NCI-H2196 treated with DMSO at 0.1 percent for 48 hours (cell line): ENCODE results near the gene ODAD3.
"Not testable (repeated sequence)": the region's sequence is repeated elsewhere in the genome, so short reads cannot be mapped to it uniquely, and the experiment has no call there.

ENCODE experiments used
- DNase-seq: peaks from one replicate; lab custom pipeline; 2025; ENCODE audit not compliant: unreplicated experiment; lab: John Stamatoyannopoulos, UW

The ODAD3 gene

DNA sequence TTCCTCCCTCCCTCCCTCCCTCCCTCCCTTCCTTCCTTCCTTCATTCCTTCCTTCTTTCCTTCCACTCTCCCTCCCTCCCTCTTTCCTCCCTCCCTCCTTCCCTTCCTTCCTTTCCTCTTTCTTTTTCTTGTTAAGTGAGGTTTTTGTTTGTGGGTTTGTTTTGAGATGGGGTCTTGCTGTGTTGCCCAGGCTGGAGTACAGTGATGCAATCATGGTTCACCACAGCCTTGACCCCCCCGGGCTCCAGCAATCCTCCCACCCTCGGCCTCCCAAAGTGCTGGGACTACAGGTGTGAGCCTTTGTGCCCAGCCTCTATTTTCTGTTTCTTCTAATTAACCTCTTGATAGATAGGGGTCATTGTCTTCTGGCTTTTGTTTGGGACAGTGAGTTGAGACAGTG, 26.5 kb upstream of the ODAD3 start:
- no peak for DNase-seq

- no peak for DNase-seq
These were observed 25.3 kb upstream of the ODAD3 start for GRCh38 chr19:11460207-11460606.

- not testable (repeated sequence) for DNase-seq
These were observed 24.0 kb upstream of the ODAD3 start for GRCh38 chr19:11458912-11459311.

DNA sequence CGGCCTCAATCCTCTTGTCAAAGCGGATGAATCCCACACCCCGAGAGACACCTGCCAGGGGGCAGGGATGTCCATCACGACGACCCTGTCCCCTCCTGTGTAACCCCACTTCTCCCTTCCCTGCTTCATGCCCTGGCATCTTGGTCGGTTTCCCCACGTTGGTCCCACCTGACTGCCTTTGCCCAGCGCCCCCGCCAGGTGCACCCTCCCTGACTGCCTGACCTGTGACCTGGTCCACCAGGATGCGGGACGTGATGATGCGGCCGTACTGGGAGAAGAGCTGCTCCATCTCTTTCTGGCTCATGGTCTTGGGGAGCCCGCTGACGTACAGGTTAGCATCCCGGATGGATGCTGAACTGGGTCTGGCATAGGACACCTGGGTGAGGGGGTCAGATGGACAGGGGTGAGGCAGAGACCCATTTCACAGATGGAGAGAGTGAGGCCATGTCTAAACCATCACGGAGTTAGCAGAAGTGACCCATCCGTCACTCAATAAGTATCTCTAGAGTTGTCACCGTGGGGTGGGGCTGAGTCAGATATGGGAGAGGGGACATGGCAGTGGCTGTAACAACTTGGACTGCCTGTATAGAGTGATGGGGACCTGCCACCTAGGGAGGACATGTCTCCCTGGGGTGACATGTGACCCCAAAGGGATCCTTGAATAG, 23.4 kb upstream of the ODAD3 start:
- no peak for DNase-seq

- no peak for DNase-seq
These were observed 22.9 kb upstream of the ODAD3 start for GRCh38 chr19:11457831-11458230.

DNA sequence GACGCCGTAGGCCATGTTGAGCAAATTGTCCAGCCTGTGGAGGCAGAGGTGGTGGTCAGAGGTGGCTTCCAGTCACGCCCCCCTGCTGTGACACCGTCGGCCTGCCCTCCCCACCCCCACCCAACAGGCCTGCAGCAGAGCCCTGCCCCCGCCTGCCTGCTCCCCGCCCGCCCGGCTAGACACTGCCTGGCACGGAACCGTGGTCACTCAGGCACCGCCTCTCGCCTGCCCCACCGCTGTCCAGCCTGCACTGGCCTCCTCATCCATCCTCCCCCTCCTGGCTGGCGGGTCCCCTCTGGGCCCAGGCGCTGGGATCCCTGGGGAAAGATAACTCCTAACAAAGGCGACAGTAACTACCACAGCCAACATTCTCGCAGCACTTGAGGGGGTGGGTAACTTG, 22.2 kb upstream of the ODAD3 start:
- no peak for DNase-seq

DNA sequence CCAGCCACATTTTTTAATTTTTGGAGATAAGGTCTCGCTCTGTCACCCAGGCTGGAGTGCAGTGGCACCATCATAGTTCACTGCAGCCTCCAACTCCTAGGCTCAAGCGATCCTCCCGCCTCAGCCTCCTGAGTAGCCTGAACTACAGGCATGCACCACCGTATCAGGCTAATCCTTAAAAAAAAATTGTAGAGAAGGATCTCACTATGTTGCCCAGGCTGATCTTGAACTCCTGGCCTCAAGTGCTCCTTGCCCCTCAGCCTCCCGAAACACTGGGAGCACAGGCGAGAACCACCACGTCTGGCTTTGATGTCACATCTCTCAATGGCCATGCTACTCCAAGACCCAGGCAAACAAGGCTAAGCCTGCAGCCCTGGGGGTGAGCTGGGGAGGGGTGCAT, 21.7 kb upstream of the ODAD3 start:
- no peak for DNase-seq

- DNase-seq = not testable (repeated sequence)
These were observed 20.3 kb upstream of the ODAD3 start for GRCh38 chr19:11455233-11455554.

DNA sequence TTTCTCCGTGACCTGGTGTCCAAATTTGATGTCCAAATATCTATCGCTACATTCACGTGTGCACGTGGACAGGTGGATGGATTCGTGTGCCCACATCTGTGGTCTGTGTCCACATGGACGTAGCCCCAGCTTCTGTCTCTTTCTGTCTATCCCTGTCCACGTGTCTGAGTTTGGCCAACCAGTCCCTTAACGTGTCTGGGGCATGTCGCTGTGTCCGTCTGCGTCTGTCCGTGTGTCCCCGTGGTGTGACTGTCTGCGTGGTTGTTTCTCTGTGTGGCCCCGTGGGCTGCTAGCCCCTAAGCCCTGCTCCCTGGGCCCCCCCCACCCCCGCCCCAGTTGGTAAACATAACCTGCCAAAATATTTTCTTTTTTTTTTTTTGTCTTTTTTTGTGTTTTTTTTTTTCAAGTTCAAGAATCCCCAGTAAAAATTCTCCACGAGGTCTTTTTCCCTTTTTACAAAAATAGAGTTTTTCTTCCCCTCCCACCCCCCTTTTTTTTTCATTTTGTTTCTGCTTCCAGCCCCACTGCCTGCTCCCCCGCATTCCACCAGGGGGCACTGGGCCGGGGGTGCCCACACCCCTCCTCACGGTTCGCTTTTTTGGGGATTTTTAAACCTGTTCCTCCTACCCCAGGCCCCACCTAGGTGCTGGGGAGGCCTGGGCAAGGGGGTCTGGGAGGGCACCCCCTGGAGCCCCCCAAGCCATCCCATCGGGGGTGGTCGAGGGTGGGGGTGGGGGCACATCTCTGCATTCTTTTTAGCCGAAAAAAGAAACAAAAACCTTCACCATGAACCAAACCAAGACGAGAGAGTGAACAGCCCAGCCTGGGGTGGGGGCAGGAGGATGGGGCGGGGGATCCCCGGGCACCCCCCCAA, 18.8 kb upstream of the ODAD3 start:
- DNase-seq = no peak

DNA sequence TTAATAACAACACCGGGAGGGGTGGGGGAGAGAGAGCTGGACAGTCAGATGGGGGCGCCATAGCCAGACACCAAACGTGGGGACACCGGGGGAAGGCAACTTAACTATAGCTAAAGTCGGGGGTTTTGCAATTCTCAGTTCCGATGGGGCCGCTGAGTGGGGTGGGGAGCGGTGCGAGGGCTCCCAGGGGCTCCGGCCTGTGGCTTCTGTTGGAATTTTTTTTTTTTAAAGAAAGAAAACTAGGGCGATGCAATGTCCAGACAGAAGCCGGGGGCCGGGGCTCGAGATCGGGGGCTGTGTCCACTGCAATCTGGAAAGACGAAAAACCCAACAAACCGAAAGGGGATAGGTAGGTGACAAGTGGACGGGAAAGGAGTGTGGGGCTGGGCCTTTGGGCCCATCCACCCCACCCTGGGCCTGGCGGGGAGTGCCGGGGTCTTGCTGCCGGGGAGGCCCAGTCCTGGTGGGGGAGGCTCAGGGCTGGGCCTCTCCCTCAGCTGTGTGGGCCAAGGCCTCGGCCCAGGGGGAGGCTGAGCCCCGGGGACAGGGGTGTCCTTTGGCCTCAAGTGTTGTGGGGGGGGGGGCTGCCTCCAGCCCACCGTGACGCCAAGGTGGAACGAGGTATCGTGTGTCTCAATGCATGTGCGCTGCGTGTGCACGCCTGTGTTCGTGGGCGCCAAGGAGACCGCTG, 17.8 kb upstream of the ODAD3 start:
- DNase-seq = no peak

DNA sequence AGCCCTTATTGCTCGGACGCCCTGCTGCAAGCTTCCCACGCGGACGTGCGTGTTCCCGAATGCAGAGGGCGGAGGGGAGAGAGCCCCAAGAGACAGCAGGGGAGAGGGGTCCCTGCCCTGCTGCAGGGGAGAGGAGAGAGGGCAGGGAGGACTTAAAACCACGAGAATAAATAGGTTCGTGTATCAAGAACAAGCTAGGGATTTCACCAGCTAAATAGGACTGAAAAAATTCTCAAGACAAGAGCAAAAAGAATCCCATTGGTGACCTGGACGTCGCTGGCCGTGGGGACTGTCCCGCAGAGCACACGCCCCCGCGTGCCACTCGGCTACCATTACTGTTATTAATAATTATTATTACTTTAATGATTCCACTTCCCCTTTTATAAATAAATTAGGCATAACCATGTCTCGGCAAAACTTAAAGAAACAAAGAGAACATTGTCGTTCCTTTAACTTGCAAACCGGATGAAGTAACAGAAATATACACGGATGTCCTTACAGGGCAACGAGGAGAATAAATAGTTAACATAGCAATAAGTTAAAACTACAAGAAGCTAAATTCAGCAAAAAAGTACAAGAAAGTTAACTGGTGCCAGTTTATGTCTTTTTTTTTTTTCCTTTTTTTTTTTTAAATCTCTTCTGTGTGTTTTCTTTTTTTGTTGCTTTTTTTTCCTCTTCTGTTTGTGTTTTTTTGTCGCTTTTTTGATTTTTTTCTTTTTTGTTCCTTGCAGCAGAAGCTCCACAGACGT, 17.1 kb upstream of the ODAD3 start:
- no peak for DNase-seq

DNA sequence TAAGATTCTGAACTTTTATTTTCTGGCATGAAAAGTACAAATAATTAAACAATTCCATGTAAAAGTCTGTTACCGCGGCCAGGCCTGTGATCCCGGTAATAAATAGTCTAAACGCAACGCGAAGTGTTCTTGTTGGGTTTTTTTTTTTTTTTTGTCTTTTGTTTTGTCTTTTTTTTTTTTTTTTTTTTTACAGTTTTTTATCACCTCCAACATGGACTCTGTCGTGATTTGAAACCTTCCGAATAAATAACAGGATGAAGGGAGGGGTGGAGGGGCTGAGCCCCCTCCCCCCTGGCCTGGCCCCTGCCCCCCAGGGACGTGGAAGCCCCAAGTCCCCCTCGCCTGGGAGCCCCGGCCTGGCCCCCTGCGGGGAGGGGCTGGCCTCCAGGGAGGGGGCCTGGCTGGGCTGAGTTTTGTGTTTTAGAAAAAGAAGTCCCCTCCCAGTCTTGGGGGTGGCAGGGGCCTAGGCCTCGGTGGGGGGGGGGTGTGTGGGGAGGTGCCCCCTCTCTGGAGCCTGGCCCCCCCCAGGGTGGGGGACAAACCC, 16.5 kb upstream of the ODAD3 start:
- DNase-seq = no peak

GRCh38 chr19:11450570-11451326, 15.8 kb upstream of the ODAD3 start:
- DNase-seq = no peak

DNA sequence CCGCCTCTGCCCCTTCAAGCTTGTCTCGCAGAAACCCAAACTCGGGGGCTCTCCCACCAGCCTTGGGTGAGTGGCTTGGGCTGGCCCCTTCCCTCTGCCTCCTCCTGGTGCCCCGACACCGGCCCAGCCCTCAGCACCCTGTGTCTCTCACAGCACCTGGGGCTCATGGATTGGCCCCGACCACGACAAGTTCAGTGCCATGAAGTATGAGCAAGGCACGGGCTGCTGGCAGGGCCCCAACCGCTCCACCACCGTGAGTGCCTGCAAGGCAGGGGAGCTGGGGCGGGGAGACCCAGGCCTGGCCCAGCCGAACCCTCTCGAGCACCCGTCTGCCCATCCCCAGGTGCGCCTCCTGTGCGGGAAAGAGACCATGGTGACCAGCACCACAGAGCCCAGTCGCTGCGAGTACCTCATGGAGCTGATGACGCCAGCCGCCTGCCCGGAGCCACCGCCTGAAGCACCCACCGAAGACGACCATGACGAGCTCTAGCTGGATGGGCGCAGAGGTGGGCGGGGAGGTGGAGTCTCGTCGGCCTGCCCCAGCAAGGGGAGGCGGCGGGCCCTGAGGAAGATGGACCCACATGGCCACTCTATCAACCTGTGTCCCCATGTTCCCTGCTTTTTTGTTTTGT, 14.1 kb upstream of the ODAD3 start:
- DNase-seq = no peak

DNA sequence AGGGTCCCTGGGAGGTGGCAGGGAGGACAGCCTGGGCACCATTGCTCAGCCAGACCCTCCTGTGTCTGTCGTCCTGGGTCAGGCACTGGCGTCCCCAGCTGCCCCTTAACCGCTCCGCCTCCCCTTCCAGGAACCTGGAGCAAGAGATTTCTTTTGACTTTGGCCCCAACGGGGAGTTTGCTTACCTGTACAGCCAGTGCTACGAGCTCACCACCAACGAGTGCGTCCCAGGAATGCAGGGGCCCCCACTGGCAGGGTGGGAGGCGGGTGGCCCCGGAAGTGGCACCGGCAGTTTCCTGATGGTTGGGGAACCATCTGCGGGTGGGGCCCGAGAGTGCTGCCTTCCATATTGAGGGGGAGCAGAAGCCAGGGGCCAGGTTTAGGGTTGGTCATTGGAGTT, 13.5 kb upstream of the ODAD3 start:
- DNase-seq = no peak

- DNase-seq = no peak
These were observed 12.7 kb upstream of the ODAD3 start for GRCh38 chr19:11447347-11448262.

DNA sequence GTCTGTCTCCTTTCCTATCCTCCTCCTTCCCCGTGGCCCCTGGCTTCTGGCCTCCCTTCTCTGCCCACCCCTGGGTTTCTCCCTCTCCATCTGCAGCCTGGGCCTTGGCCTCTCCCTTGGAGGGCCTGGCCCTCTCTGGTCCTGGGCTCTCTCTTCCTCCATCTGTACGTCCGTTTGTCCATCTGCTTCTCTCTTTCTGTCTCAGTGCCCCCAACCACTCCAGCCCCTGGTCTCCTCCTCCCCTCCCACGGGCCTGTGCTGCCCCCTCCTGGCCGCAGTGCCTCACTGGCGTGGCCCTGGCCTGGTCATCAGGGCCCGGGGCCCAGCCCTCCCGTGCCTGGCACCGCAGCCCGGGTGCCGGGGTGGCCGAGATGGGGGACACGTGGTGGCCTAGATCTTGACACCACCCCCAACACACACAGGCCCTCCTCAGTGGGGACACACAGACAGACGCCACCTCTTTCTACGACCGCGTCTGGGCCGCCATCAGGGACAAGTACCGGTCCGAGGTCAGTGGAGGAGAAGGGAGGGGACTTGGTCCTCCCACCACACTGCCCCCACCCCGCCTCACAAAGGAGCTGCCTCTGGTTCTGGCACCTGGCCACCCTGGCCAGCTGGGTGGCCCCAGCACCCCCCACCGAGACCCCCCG, 11.9 kb upstream of the ODAD3 start:
- DNase-seq = no peak

DNA sequence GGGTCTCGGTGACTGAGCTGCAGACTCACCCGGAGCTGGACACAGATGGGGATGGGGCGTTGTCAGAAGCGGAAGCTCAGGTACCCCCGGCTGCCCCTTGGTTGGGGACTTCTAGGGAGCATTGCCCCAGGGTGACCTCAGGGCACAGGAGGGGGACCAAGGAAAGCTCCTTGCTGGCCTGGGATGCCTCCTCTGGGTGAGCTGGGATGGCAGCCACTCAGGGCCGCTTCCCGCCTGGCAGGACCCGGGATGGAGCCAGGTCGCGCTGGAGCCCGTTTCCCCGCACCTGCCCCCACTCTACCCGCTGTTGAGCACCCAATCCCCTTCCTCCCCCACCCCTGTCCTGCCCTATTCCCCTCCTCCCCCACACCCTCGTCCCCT, 11.3 kb upstream of the ODAD3 start:
- no peak for DNase-seq
